GM12892 (cell line): ENCODE results near the gene PHF1.

Source experiments
- POLR2A ChIP-seq: IDR thresholded peaks from 2 replicates; pipeline ENCODE4 v1.6.1; 2011; ENCODE audit warnings: low read depth, low read length, control low read depth
- POLR2AphosphoS5 ChIP-seq: IDR thresholded peaks from 2 replicates; pipeline ENCODE4 v1.6.1; 2011; ENCODE audit warnings: low read depth, low read length, control low read depth
- TAF1 ChIP-seq: IDR thresholded peaks from 2 replicates; pipeline ENCODE4 v1.6.1; 2011; ENCODE audit warnings: low read depth, mild to moderate bottlenecking, control low read depth, low read length, borderline replicate concordance

DNA sequence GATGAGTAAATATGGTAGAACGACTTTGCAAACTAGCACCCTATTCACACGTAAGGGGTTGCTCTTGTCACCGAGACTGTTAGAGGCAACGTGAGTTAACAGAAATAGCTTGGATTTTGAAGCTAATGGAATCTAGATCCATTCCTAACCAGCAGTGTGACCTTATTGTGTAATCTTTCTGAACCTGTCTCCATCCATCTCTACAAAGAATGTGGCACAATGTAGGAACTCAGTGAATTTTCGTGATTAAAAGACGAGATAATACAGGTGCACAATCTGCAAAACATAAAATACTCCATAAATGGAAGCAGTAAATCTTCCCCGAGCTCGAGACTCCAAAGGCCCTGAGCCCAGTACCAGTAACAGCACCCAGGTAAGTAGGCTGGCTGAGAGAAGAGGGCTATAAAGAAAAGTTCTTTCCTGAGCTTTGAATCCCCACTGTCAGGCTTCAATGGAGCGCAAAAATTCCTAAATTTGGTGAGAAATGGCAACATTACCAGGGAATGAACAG is 20.0 kb upstream of the PHF1 start:
- TF ChIP-seq POLR2AphosphoS5 (no peak), POLR2A (no peak), TAF1 (no peak)
